Astrocyte of the cerebellum (primary cell): ENCODE results near the gene MYO1A.

ENCODE experiments used
- DNase-seq: peaks from one replicate; pipeline ENCODE4 v3.0.0-alpha.2; 2011; ENCODE audit warnings: low read depth
- H3K4me3 ChIP-seq: 2 replicates; pipeline ENCODE4 v1.5.1; 2011; ENCODE audit warnings: mild to moderate bottlenecking, low read depth, low read length, moderate library complexity
- in situ Hi-C: cut with HindIII; loops from 2 replicates; pipeline ENCODE4 v1.10.0; 2017; ENCODE audit warnings: low sequenced_read_pairs
- TF ChIP-seq, protein P1 (sequence below): IDR thresholded peaks from 2 replicates; pipeline ENCODE4 v1.5.1; 2012; ENCODE audit warnings: low read length, low read depth, moderate library complexity, mild to moderate bottlenecking; ENCODE audit errors: missing control alignments

MYO1A gene

DNA sequence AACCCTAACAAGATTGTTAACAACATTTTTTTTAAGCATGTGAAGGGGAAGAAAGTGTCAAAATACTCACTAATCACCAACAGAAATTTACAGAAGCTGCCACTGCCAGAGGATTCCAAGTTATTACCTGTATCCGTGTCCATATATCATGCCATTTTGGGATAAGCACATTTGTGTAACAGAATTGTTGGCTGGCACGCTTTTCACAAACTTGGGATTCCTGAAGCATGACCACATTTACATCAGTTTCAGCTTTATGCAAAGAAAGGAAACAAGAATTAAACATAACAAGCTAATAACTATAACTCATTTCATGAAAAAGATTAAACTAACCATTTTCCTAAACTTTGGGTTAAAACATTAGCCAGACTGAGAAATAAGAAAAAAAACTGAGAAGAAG, 22.7 kb upstream of the MYO1A start:
- TF ChIP-seq, protein P1, sequence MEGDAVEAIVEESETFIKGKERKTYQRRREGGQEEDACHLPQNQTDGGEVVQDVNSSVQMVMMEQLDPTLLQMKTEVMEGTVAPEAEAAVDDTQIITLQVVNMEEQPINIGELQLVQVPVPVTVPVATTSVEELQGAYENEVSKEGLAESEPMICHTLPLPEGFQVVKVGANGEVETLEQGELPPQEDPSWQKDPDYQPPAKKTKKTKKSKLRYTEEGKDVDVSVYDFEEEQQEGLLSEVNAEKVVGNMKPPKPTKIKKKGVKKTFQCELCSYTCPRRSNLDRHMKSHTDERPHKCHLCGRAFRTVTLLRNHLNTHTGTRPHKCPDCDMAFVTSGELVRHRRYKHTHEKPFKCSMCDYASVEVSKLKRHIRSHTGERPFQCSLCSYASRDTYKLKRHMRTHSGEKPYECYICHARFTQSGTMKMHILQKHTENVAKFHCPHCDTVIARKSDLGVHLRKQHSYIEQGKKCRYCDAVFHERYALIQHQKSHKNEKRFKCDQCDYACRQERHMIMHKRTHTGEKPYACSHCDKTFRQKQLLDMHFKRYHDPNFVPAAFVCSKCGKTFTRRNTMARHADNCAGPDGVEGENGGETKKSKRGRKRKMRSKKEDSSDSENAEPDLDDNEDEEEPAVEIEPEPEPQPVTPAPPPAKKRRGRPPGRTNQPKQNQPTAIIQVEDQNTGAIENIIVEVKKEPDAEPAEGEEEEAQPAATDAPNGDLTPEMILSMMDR, result no peak
- DNase-seq, result no peak
- no peak overlapping the region for H3K4me3 ChIP-seq
- in situ Hi-C loops, result loop anchor here (10.0 kb wide), 1 partner anchor 102 kb away; no protein-coding TSS in a partner anchor

DNA sequence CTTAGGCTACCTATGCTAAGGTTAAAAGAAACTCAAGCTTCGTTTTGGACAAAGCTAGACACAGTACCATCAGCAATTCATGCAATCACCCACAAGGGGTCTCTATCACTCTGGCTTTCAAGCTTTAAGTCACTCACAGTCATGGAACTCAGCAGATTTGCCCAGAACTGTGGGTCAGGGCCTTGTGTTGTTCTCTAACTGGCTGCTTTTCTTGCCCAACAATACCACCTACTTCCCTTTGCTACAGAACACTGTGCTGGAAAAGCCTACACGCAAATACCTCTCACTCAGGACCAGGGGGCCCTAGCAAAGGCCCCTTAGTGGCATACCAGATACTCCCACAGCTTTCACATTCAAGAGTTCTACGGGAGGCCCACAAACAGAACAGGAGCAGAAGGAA, 19.6 kb upstream of the MYO1A start:
- DNase-seq, result peak; percentile 78
- TF ChIP-seq, protein P1, result peak; percentile 87
- H3K4me3 ChIP-seq, result no peak overlapping the region
- in situ Hi-C loops, result loop anchor here (5.0 kb wide), 1 partner anchor 73 kb away; no protein-coding TSS in a partner anchor

DNA sequence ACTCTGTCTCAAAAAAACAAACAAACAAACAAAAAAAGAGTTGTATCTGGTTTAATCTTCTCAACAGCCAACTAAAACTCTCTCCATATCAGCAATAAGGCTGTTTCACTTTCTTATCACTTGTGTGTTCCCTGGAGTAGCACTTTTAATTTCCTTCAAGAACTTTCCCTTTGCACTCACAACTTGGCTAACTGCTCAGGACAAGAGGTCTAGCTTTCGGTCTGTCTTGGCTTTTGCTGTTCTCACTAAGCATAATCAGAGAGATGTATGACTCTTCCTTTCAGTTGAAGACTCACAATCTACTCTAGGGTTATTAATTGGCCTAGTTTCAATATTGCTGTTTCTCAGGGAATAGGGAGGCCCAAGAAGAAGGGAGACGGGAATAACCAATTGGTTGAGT, 16.3 kb upstream of the MYO1A start:
- H3K4me3 ChIP-seq, result no peak overlapping the region
- no peak for DNase-seq
- in situ Hi-C loops, result loop anchor here (5.0 kb wide), 1 partner anchor 76 kb away; no protein-coding TSS in a partner anchor
- TF ChIP-seq, protein P1, result no peak

DNA sequence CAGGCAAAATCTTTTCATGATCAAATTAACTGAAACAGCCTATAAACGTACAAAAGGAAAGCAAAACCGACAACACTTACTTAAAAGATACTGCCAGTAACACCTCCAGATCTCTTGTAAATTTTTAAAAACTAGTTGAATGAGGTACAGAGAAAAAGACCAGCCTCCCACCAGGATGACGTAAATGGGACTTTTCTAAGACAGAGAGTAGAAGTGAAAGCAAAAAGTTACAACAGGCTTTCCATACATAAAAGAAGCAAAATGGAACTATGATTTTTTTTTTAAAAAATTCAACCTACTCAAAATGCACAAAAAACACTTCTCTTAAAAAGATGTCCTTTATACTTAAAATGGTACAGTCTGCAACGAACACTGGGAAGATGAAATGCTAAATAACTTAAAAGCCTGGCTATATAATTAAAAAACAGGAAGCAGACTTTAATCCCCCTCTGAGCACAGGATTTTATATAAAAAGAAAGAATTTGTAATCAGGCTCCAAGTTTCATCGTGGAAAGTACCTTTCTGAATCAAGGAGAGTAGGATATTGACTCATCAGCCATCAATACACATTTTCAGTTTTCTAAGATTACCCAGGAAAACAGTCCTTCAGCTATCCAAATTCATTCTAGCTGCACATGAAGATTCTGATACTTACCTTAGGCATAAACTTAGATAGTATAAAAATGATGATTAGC, 14.2 kb upstream of the MYO1A start:
- DNase-seq, result no peak

DNA sequence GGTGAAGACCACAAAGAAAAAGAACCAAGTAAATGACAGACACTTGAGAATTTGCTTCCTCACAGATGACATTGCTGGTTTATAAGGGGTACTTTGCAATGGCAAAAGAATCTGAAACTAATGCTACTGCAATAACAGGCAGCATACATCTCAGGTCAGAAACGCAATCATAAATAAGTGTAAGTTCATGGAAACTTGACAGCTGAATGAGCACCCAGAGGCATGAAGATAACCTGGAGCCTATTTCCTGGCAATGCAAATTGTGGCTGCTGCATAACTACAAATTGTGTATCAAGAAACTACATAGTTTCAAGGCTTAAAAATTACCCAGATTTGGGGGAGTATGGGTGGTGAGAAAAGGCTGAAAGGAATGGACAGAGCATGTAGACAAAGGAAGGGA, 8.5 kb upstream of the MYO1A start:
- TF ChIP-seq, protein P1, result no peak
- in situ Hi-C loops, result no loop called here
- no peak for DNase-seq

More for the DNA sequence above, 14.2 kb upstream of the MYO1A start:
- TF ChIP-seq, protein P1, result no peak
- in situ Hi-C loops, result no loop called here
- H3K4me3 ChIP-seq, result no peak overlapping the region

DNA sequence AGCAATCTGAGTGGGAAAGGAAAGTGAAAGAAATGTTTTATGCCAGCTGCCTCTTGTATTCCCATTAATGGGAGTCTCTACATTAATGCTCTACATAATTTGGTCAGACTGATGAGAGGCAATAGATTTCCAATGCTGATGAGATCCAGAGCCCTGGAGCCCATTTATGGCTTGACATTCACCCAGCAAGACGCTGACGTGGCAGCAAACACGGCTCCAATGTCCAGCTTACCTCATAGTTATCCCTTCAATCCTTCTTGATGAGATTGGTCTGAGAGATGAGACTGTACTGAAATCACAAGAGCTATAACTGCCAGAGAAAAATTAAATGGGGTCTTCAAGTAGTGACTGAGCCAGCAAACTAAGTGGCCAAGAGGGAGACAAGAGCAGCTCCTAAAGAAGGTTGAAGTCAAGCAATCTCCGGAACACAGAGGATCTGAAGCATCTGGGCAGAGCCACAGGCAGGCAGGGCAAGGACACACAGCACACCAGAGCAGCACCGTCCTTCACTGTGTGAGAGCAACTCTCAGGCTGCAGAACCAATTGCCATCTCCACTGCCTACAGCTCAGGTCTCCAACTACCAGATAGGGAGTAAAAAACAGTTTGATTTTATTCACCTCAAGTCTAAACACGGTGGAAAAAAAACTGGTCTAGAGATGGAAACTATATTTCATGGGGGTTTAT, 7.3 kb upstream of the MYO1A start:
- TF ChIP-seq, protein P1, result no peak
- in situ Hi-C loops, result no loop called here
- no peak overlapping the region for H3K4me3 ChIP-seq
- DNase-seq, result no peak

More for the DNA sequence above, 8.5 kb upstream of the MYO1A start:
- no peak overlapping the region for H3K4me3 ChIP-seq
